Erythroblast (primary cell): Measurements from ENCODE around the gene ARL16.

Experiments used
- DNase-seq, 2 experiments: peaks; one replicate each; lab custom pipeline; 2025; lab: John Stamatoyannopoulos, UW
- GATA1 ChIP-seq: IDR thresholded peaks from 2 replicates; pipeline ENCODE4 v1.6.1; 2011; ENCODE audit warnings: low read depth, mild to moderate bottlenecking, control low read depth, low read length, moderate library complexity
- POLR2A ChIP-seq: IDR thresholded peaks from 2 replicates; pipeline ENCODE4 v1.6.1; 2011; ENCODE audit warnings: mild to moderate bottlenecking, low read length

The ARL16 gene

DNA sequence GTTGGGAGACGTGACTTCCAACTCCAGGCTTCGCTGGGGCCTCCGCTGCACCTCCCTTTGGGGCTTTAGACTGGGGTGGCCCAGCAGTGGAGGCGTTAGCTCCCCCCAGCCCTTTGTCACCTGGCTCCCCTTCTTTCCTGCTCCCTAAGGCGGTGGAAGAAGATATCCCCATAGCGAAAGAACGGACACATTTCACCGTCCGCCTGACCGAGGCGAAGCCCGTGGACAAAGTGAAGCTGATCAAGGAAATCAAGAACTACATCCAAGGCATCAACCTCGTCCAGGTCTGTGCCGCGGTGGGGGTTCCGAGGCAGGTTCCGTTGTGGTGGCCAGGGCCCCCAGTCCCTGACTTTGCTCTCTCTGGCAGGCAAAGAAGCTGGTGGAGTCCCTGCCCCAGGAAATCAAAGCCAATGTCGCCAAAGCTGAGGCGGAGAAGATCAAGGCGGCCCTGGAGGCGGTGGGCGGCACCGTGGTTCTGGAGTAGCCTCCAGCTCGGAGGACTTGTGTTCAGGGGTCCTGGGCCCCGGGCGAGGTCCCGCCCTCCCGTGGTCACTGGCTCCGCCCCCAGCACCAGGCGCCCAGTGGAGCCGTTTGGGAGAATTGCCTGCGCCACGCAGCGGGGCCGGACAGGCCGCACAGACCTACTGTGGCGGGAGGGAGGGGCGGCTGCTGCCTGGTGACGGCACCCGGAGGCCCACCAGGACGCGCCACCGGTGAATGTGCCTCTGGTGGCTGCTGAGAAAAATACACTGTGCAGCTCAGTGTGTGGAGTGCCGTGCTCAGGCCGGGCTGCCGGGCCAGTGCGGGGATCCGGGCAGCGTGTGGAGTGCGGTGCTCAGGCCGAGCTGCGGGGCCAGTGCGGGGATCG lies 23.4 kb upstream of the ARL16 start:
- no peak for TF ChIP-seq POLR2A
- no peak for TF ChIP-seq GATA1
- DNase-seq, result no peak

DNA sequence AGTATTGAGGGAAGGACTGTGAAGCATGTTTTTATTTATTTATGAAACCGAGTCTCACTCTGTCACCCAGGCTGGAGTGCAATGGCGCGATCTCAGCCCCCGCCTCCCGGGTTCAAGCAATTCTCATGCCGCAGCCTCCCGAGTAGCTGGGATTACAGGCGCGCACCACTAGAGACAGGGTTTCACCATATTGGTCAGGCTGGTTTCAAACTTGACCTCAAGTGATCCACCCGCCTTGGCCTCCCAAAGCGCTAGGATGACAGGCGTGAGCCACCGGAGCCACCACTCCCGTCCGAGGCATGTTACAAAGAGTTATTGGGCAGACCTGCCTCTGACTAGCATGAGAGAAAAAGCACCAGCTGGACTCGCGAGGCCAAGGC lies 22.6 kb upstream of the ARL16 start:
- DNase-seq, result no peak
- no peak for TF ChIP-seq POLR2A
- TF ChIP-seq GATA1, result no peak

DNA sequence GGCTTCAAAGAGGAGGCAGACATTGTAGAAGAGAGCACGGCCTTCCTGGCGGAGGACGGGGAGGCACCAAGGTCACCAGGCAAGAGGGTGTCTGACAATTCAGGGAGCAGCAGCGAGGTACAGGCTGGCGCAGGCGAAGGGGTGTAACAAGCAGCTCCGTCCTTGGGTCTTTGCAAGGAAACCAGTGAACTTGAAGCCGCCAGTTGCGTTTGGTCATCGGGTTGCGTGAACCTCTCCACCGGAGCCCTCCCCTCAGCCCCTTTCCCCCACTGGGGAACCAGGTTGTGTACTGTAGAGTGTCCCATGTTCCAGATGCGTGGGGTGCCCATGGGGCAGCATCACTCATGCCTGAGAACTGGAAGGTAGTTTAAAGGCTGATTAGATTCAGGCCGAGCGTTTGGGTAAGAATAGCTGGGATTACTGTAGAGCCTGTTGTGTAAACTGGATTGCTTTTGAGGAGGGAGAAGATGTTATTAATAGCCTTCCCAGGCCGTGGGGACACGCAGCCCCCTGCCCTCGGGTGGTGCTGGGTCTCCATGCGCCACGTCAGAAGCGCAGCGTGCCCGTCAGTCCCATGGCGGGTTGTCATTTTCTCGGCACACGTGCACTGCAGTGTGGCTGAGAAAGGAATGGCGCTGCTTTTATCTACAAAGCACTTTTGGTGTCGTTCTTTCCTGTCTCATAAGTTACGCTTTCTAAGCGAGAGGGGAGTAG lies 22.1 kb upstream of the ARL16 start:
- no peak for TF ChIP-seq GATA1
- no peak for TF ChIP-seq POLR2A
- DNase-seq, result no peak

DNA sequence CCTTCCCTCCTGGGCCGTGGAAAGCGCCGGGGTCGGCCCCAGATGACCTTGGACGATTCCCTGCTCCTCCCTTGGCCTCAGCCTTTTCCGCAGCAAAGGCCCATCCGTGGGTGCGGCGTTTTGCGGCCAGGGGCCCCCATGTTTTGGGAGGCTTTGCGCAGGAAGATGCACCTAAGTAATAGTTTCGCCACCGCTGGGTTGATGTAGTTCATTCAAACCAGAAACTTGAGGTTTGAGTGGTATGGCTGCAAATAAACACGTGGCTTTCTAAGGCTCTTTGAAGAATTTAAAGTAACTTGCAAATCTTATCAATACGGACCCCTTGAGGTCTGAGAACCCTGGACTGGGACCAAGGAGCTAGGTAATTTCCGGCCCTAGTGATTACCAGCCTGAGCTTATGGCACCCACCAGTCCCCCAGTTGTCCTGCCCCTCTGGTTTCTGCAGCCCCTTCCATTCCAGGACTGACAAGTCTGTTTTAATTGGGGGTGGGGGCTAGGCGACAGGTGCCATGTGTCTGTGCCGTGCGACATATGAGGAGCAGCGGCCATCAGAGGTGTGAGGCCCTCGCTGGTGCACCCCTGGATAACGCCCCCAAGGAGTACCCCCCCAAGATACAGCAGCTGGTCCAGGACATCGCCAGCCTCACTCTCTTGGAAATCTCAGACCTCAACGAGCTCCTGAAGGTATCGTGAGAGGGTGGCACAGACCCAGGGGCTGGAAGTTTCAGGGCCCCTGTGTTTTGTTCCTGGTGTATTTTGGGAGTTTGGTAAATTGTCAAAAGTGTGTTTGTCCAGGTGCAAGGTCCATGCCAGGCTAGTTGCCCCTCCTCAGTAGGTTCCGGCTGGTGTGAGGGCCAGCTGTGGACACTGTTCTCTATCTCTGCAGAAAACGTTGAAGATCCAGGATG lies 20.4 kb upstream of the ARL16 start:
- peak; percentile 60 to 63 for DNase-seq
- TF ChIP-seq POLR2A (no peak), GATA1 (no peak)

DNA sequence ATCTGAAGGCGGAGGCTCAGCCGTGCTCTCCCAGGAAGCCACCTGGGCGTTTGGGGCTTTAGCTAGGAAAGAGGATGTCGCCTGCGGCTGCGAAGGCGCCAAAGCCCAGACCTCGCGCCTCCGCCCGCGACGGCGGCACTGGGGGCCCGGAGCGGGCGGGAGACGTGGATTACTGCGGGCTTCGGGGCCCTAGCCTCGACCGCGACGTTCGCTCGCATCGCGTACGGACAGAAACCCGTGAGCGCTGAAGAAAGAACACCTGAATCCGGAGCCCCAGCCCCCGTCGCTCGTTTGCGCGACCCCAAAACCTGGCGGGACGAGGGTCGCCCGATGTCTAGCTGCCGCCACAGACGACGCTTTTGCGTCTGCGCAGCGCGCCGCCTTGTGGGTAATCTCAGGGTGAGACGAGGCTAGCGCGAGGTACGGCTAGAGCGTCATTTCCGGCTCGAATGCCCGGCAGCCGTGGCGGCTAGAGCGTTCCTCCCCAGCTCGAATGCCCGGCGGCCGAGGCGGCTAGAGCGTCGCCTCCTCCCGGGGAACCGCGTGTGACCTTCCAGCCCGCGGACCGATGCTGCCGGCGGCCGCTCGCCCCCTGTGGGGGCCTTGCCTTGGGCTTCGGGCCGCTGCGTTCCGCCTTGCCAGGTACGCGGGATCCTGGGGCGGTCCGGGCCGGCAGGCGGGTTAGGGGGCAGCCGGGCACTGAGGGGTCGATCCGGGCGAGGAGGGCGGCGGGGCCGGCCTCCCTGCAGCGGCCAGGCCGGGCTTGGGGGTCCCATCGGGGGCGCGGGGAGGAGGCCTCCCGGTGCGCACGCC lies 19.5 kb upstream of the ARL16 start, which contains the start of gene MRPL12:
Gene MRPL12 (plus strand): TSS at position 434 of the 813 bp plus-strand sequence. CDS start 135 bp downstream, at position 569.
- TF ChIP-seq POLR2A (peak; percentile 93), GATA1 (no peak)
- DNase-seq, result peak; percentile 94 to 95

DNA sequence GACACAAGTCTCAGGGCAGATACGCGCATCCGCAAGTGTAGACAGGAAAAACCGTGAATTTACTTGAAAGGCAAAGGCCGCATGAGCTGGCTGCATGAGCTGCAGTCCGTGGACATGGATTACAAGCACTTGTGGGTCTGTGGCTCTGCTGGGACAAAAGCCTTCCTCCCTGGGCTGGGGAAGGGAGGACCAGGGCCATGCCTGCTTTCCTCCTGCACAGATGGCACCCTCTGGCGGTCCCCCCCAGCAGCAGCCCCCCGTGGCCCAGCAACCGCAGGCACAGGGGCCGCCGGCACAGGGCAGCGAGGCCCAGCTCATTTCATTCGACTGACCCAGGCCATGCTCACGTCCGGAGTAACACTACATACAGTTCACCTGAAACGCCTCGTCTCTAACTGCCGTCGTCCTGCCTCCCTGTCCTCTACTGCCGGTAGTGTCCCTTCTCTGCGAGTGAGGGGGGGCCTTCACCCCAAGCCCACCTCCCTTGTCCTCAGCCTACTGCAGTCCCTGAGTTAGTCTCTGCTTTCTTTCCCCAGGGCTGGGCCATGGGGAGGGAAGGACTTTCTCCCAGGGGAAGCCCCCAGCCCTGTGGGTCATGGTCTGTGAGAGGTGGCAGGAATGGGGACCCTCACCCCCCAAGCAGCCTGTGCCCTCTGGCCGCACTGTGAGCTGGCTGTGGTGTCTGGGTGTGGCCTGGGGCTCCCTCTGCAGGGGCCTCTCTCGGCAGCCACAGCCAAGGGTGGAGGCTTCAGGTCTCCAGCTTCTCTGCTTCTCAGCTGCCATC lies 17.9 kb upstream of the ARL16 start:
- DNase-seq, result peak; percentile 72 to 73
- TF ChIP-seq POLR2A (no peak), GATA1 (no peak)

DNA sequence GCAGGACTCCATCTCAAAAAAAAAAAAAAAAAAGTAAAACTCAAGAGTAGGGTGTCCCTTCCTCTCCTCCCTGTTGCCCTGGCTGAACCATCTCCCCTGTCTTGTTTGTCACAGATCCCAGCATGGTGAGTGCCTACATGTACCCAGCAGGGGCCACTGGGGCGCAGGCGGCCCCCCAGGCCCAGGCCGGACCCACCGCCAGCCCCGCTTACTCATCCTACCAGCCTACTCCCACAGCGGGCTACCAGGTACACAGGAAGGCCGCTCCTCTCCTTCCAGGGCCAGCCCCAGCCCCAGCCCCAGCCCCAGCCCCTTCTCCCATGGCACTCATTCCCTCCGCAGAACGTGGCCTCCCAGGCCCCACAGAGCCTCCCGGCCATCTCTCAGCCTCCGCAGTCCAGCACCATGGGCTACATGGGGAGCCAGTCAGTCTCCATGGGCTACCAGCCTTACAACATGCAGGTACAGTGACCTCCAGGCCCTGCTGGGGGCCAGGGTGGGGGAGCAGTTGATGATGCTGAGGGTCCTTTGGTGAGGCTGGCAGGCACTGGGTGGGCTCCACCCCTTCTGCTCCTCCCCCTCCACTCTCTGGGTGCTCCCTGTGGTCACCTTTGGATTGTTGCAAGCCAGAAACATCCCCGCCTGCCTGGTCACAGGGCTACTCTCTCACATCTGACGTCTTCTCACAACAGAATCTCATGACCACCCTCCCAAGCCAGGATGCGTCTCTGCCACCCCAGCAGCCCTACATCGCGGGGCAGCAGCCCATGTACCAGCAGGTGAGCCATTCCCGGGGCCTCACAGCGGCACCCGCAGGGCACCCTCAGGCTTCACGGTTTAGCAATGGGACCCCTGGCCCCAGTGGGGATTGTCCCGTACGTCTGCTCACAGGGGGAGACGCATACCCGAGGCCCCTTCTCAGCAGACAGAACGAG lies 17.0 kb upstream of the ARL16 start:
- TF ChIP-seq GATA1 (no peak), POLR2A (no peak)
- no peak for DNase-seq

DNA sequence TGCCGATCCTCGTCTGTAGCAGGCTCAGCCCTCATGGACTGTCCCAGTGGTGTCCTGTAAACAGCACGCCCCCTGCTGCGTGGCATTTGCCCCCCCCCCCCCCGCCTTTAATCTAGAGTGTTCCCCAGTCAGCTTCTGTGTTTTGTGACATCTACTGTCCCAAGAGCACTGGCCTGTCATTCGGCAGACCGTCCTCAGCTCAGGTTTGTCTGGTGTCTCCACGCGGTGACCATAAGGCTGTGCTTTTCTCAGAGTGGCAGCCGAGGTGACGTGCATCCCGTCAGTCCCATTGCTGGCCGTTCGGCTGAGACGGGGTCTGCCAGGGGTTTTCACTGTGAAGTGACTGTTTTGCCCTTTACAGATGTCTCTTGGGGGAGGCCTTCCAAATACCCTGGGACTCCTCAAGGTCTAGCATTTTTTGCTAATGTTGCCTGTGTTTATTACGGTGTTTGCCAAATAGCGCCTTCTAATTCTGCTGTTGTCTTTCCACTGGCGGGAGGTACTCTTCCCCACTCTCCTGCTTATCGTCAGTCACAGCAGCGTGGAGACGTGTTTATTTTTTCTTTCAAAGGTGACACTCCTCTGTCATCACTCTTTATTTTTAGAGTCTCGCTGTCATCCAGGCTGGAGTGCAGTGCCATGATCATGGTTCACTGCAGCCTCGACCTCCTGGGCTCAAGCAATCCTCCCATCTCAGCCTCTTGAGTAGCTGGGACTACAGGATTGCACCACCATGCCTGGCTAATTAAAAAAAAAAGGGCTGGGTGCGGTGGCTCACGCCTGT lies 13.9 kb upstream of the ARL16 start:
- TF ChIP-seq POLR2A (no peak), GATA1 (no peak)
- DNase-seq, result no peak

DNA sequence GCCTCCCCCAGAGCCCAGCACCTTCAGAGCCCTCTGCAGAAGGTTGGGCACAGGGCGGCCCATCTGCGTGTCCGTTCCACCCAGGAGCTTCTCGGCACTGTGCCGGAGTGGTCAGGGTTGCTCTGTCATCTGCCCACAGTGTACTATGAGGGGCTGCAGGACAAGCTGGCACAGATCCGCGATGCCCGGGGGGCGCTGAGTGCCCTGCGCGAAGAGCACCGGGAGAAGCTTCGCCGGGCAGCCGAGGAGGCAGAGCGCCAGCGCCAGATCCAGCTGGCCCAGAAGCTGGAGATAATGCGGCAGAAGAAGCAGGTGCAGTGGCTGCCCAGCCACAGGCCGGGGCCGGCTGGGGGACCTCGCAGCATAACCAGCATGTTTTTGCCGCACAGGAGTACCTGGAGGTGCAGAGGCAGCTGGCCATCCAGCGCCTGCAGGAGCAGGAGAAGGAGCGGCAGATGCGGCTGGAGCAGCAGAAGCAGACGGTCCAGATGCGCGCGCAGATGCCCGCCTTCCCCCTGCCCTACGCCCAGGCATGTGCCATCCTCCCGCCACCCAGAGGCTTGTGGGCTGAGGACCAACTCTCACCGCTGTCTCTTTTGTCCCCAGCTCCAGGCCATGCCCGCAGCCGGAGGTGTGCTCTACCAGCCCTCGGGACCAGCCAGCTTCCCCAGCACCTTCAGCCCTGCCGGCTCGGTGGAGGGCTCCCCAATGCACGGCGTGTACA lies 12.8 kb upstream of the ARL16 start:
- no peak for DNase-seq
- no peak for TF ChIP-seq GATA1
- TF ChIP-seq POLR2A, result no peak

DNA sequence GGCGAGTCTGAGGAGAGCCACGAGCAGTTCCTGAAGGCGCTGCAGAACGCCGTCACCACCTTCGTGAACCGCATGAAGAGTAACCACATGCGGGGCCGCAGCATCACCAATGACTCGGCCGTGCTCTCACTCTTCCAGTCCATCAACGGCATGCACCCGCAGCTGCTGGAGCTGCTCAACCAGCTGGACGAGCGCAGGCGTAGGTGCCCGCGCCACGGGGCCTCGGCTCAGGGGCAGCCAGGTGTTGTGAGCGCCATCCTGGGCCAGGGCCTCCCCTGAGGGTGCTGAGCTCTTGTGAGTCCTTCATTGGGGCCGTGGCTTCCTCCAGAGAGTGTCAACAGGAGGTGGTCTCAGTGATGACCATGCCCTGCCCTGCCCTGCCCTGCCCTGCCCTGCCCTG lies 12.2 kb upstream of the ARL16 start:
- DNase-seq, result no peak
- TF ChIP-seq GATA1, result no peak
- no peak for TF ChIP-seq POLR2A
